Measurements from ENCODE around the gene NEDD9. TPM values are rescaled to one million over a fixed set of nuclear protein-coding genes. Genes with fewer than 3 reads are reported as not detected.

NEDD9 gene
- total and polyA plus RNA-seq, 2 of the 13 experiments (the other 11 are each of a cell fraction or from before 2014, with no cell fraction given): 27.1 to 389 TPM

DNA sequence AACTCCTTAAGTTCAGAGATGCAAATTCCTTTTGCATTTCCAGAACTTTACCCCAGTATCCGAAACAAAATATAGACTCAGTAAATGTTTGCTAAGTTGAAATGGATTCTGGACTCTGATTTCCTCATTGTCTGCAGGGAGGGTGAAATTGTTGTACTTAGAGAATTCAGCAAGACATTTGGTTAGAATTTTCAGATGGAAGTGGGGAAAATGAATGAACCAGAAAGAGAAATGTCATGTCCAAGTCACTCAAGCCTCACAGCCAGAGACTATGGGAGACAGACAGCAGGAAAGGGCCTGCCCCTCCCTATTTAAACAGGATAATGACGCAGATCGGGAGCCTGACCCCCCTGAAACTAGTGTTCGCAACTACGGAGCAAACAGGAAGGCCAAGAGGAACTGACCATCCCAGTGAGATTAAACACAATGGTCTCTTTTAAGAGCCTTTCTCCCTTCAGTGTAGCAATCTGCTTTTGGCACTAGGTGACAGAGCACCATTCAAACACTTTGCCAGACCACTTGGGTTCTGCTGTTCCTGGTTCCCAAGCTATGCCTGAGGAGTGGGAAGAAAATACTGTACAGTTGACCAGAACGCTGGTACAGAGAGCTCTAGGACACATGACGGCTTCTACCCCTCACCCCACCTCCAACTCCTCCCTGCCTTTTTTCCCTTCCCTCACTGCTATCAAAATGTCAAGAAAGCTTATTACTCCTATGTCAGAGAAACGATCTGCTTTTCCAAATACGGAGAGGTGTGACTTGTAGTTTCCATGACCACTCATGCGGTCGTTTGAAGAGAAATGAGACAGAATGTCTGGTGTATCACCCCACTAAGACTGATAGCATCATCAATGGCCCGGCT is 13.7 kb downstream of the NEDD9 start (continued):
- TF ChIP-seq, protein P1, sequence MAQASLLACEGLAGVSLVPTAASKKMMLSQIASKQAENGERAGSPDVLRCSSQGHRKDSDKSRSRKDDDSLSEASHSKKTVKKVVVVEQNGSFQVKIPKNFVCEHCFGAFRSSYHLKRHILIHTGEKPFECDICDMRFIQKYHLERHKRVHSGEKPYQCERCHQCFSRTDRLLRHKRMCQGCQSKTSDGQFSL (CRISPR knock-in tag; IDR thresholded peaks at IDR 0.05): no peak
- TF ChIP-seq ZNF720 (CRISPR knock-in tag; IDR thresholded peaks at IDR 0.05) (no peak), HMG20A (CRISPR knock-in tag; IDR thresholded peaks at IDR 0.05; ENCODE audit: borderline replicate concordance) (peak; percentile 79), NAIF1 (CRISPR knock-in tag; IDR thresholded peaks at IDR 0.05; ENCODE audit: borderline replicate concordance) (no peak), MAFG (CRISPR knock-in tag; IDR thresholded peaks at IDR 0.05) (no peak), PPARG (CRISPR knock-in tag; conservative IDR thresholded peaks at IDR 0.05) (peak; percentile 98), FOXA1 (IDR thresholded peaks at IDR 0.05) (no peak), FOXA1 (CRISPR knock-in tag; IDR thresholded peaks at IDR 0.05) (peak; percentile 80), RNF2 (conservative IDR thresholded peaks at IDR 0.05; ENCODE audit: low read depth) (no peak), ZNF251 (CRISPR knock-in tag; IDR thresholded peaks at IDR 0.05) (no peak), ZNF136 (CRISPR knock-in tag; IDR thresholded peaks at IDR 0.05; ENCODE audit: low read depth) (peak; percentile 84; the same call in 1 of the 2 replicates), SAP130 (CRISPR knock-in tag; IDR thresholded peaks at IDR 0.05; ENCODE audit: low read depth) (peak; percentile 95), NR3C1 (CRISPR knock-in tag; IDR thresholded peaks at IDR 0.05) (no peak), FLYWCH1 (CRISPR knock-in tag; IDR thresholded peaks at IDR 0.05) (no peak), ZNF501 (CRISPR knock-in tag; IDR thresholded peaks at IDR 0.05) (peak; percentile 54; the same call in 1 of the 2 replicates), ZNF460 (CRISPR knock-in tag; IDR thresholded peaks at IDR 0.05; ENCODE audit: borderline replicate concordance) (no peak), HOXA9 (CRISPR knock-in tag; IDR thresholded peaks at IDR 0.05; ENCODE audit: borderline replicate concordance) (no peak), RXRA (CRISPR knock-in tag; IDR thresholded peaks at IDR 0.05) (peak; percentile 82; the same call in 1 of the 2 replicates), NR2F6 (IDR thresholded peaks at IDR 0.05) (peak; percentile 79), NR2F6 (CRISPR knock-in tag; IDR thresholded peaks at IDR 0.05) (peak; percentile 77; the same call in 1 of the 2 replicates), ZNF605 (CRISPR knock-in tag; IDR thresholded peaks at IDR 0.05) (peak; percentile 87), ZBTB7A (CRISPR knock-in tag; IDR thresholded peaks at IDR 0.05) (no peak), SOX13 (IDR thresholded peaks at IDR 0.05) (peak; percentile 85), SOX13 (CRISPR knock-in tag; conservative IDR thresholded peaks at IDR 0.05 in 1 of 2, IDR thresholded peaks at IDR 0.05 in 1 of 2) (peak in 1 of 2 experiments; percentile 94; a peak in 2 of 4 replicates)
- TF ChIP-seq, protein P2, sequence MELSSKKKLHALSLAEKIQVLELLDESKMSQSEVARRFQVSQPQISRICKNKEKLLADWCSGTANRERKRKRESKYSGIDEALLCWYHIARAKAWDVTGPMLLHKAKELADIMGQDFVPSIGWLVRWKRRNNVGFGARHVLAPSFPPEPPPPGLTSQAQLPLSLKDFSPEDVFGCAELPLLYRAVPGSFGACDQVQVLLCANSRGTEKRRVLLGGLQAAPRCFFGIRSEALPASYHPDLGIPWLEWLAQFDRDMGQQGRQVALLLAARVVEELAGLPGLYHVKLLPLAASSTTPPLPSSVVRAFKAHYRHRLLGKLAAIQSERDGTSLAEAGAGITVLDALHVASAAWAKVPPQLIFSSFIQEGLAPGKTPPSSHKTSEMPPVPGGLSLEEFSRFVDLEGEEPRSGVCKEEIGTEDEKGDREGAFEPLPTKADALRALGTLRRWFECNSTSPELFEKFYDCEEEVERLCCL (CRISPR knock-in tag; IDR thresholded peaks at IDR 0.05; ENCODE audit: borderline replicate concordance): no peak
- TF ChIP-seq, protein P3, sequence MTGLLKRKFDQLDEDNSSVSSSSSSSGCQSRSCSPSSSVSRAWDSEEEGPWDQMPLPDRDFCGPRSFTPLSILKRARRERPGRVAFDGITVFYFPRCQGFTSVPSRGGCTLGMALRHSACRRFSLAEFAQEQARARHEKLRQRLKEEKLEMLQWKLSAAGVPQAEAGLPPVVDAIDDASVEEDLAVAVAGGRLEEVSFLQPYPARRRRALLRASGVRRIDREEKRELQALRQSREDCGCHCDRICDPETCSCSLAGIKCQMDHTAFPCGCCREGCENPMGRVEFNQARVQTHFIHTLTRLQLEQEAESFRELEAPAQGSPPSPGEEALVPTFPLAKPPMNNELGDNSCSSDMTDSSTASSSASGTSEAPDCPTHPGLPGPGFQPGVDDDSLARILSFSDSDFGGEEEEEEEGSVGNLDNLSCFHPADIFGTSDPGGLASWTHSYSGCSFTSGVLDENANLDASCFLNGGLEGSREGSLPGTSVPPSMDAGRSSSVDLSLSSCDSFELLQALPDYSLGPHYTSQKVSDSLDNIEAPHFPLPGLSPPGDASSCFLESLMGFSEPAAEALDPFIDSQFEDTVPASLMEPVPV (CRISPR knock-in tag; IDR thresholded peaks at IDR 0.05): peak; percentile 58
- TF ChIP-seq, protein P4, sequence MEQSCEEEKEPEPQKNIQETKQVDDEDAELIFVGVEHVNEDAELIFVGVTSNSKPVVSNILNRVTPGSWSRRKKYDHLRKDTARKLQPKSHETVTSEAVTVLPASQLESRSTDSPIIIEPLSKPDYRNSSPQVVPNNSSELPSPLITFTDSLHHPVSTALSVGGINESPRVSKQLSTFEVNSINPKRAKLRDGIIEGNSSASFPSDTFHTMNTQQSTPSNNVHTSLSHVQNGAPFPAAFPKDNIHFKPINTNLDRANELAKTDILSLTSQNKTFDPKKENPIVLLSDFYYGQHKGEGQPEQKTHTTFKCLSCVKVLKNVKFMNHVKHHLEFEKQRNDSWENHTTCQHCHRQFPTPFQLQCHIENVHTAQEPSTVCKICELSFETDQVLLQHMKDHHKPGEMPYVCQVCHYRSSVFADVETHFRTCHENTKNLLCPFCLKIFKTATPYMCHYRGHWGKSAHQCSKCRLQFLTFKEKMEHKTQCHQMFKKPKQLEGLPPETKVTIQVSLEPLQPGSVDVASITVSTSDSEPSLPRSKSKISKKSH (CRISPR knock-in tag; IDR thresholded peaks at IDR 0.05; ENCODE audit: borderline replicate concordance): no peak

Measured in HepG2 (cell line).